C4-2B (cell line): Measurements from ENCODE around the gene FAM236B.
"Not testable (repeated sequence)": the region's sequence is repeated elsewhere in the genome, so short reads cannot be mapped to it uniquely, and the experiment has no call there.

Experiments
- ZFX ChIP-seq: fragments of 450-650 bp; IDR thresholded peaks from 2 replicates; pipeline ENCODE4 v1.6.1; 2017
- TF ChIP-seq, protein P1 (sequence below): fragments of 450-650 bp; conservative IDR thresholded peaks from 2 replicates; pipeline ENCODE4 v1.5.1; 2017; ENCODE audit warnings: mild to moderate bottlenecking

GRCh38 chrX:72808110-72808509, 25.6 kb upstream of the FAM236B start, which contains the start of gene FAM236D:
- TF ChIP-seq, protein P1, sequence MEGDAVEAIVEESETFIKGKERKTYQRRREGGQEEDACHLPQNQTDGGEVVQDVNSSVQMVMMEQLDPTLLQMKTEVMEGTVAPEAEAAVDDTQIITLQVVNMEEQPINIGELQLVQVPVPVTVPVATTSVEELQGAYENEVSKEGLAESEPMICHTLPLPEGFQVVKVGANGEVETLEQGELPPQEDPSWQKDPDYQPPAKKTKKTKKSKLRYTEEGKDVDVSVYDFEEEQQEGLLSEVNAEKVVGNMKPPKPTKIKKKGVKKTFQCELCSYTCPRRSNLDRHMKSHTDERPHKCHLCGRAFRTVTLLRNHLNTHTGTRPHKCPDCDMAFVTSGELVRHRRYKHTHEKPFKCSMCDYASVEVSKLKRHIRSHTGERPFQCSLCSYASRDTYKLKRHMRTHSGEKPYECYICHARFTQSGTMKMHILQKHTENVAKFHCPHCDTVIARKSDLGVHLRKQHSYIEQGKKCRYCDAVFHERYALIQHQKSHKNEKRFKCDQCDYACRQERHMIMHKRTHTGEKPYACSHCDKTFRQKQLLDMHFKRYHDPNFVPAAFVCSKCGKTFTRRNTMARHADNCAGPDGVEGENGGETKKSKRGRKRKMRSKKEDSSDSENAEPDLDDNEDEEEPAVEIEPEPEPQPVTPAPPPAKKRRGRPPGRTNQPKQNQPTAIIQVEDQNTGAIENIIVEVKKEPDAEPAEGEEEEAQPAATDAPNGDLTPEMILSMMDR: not testable (repeated sequence)
- TF ChIP-seq ZFX: not testable (repeated sequence)
